CD4-positive, alpha-beta T cell (primary cell): ENCODE results near the gene RCN1. TPM values are rescaled to one million over a fixed set of nuclear protein-coding genes. Genes with fewer than 3 reads are reported as not detected.

ENCODE experiments used
- ATAC-seq: fragments of 200-7000 bp; cut with Tn5 transposase; one replicate; pipeline ENCODE4 v1.10.0; 2022; ENCODE audit warnings: mild to moderate bottlenecking; ENCODE audit not compliant: poor library complexity
- CTCF ChIA-PET: fragments of 350-600 bp; sonication (Branson Sonifier 250); formaldehyde crosslinking; loops from one replicate; lab custom pipeline; 2021; ENCODE audit warnings: antibody characterized with exemption, inconsistent platforms; lab: Charles Lee
- POLR2A ChIA-PET: fragments of 350-600 bp; sonication (Branson Sonifier 250); formaldehyde crosslinking; loops from one replicate; lab custom pipeline; 2021; ENCODE audit warnings: antibody characterized with exemption, inconsistent platforms; lab: Charles Lee
- DNase-seq, 14 experiments: peaks; one replicate each; pipeline ENCODE4 v3.0.0-alpha.2; 2013 to 2020; ENCODE audit warnings: mixed read lengths in 2 of 14
- H3K27ac ChIP-seq, 2 donors: one replicate each; pipeline versions ENCODE4 v1.5.1 to v1.7.0; 2013; ENCODE audit warnings: low read length in 2 of 2, low read depth in 1 of 2, mild to moderate bottlenecking in 1 of 2
- H3K27me3 ChIP-seq, 2 experiments: 1 replicate in 1 of 2; 2 replicates in 1 of 2; pipeline versions ENCODE4 v1.6.1 to v1.7.0; 2013; ENCODE audit warnings: low read length in 2 of 2, control low read depth in 1 of 2, mild to moderate bottlenecking in 1 of 2, moderate library complexity in 1 of 2; ENCODE audit not compliant: insufficient read depth in 2 of 2, control insufficient read depth in 1 of 2
- H3K36me3 ChIP-seq: one replicate; pipeline ENCODE4 v1.6.1; 2013; ENCODE audit warnings: low read length, control low read depth; ENCODE audit not compliant: insufficient read depth
- H3K4me1 ChIP-seq: one replicate; pipeline ENCODE4 v1.6.1; 2013; ENCODE audit warnings: low read length, control low read depth; ENCODE audit not compliant: insufficient read depth
- H3K4me3 ChIP-seq: one replicate; pipeline ENCODE4 v1.5.1; 2013; ENCODE audit warnings: mild to moderate bottlenecking, low read length, moderate library complexity
- H3K9me3 ChIP-seq, 2 experiments: 1 replicate in 1 of 2; 2 replicates in 1 of 2; pipeline versions ENCODE4 v1.6.1 to v1.7.0; 2013; ENCODE audit warnings: low read length in 2 of 2, mild to moderate bottlenecking in 2 of 2, control low read depth in 1 of 2, moderate library complexity in 1 of 2; ENCODE audit not compliant: control insufficient read depth in 1 of 2, insufficient read depth in 1 of 2
- H3K27ac Mint-ChIP-seq: one replicate; pipeline ENCODE4 v1.8.0; 2020; ENCODE audit warnings: mixed read lengths
- H3K27me3 Mint-ChIP-seq: one replicate; pipeline ENCODE4 v1.8.0; 2021; ENCODE audit warnings: mixed read lengths
- H3K36me3 Mint-ChIP-seq: one replicate; pipeline ENCODE4 v1.8.0; 2021; ENCODE audit warnings: low read depth, mixed read lengths
- H3K4me1 Mint-ChIP-seq: one replicate; pipeline ENCODE4 v1.8.0; 2021; ENCODE audit warnings: low read depth, mixed read lengths
- H3K4me3 Mint-ChIP-seq: one replicate; pipeline ENCODE4 v1.8.0; 2020; ENCODE audit warnings: mild to moderate bottlenecking, mixed read lengths
- H3K9me3 Mint-ChIP-seq: one replicate; pipeline ENCODE4 v1.8.0; 2020; ENCODE audit warnings: mixed read lengths
- intact Hi-C, 2 experiments: fragments of 100-400 bp; cut with DNase I in 1 of 2; cut with micrococcal nuclease in 1 of 2; formaldehyde crosslinking; loops; one replicate each; pipeline versions ENCODE4 v1.15.1 to v1.9.0; 2023 to 2025; cut with DNase I, micrococcal nuclease
- total RNA-seq, 174 experiments: library from RNA in 2 of 174; stranded (reverse) in 2 of 174; gene quantifications; one replicate each; pipeline ENCODE4 v1.2.3 and lab custom pipeline; 2021 to 2026
- TF ChIP-seq, protein P1 (sequence below): fragments of 200-600 bp; IDR thresholded peaks from one replicate; pipeline ENCODE4 v1.8.0; 2022; ENCODE audit warnings: antibody characterized with exemption, mild to moderate bottlenecking

Gene RCN1
- total RNA-seq, 2 experiments from 2014 or later, result 7.4 to 9.1 TPM

DNA sequence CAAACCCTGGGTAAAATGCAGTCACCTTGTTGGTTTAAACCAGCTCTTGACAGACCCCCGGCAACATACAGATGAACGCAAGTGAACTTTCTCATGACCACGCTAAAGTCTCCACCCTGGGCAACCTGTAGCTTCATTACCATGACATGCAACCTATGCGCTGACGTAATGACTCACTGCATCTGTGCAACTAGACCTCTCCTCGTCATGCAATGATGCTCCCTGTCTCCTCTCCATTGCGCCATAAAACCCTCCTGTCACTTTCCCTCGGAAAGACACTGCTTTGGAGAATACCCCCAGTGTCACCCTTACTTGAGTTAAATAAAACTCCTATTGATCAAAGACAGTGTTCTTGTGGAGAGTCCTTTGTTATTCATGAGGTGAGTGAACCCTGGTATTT, 52.5 kb downstream of the RCN1 start:
- ATAC-seq (no peak), DNase-seq (no peak)
- Mint-ChIP-seq H3K4me3 (no peak overlapping the region), H3K27ac (no peak overlapping the region), H3K27me3 (peaks cover 23% of the 10 kb centered on the region), H3K9me3 (no peaks in the 10 kb centered on the region), H3K36me3 (no peaks in the 10 kb centered on the region), H3K4me1 (no peaks in the 10 kb centered on the region)
- ChIA-PET CTCF (no interaction called here), POLR2A (no interaction called here)
- Histone ChIP-seq H3K27me3 (peaks cover 0 to 11% of the 10 kb centered on the region in 2 experiments), H3K9me3 (no peaks in the 10 kb centered on the region), H3K4me1 (no peaks in the 10 kb centered on the region), H3K36me3 (no peaks in the 10 kb centered on the region), H3K4me3 (no peak overlapping the region), H3K27ac (no peak overlapping the region)
- intact Hi-C loops, result no loop called here
- TF ChIP-seq, protein P1, sequence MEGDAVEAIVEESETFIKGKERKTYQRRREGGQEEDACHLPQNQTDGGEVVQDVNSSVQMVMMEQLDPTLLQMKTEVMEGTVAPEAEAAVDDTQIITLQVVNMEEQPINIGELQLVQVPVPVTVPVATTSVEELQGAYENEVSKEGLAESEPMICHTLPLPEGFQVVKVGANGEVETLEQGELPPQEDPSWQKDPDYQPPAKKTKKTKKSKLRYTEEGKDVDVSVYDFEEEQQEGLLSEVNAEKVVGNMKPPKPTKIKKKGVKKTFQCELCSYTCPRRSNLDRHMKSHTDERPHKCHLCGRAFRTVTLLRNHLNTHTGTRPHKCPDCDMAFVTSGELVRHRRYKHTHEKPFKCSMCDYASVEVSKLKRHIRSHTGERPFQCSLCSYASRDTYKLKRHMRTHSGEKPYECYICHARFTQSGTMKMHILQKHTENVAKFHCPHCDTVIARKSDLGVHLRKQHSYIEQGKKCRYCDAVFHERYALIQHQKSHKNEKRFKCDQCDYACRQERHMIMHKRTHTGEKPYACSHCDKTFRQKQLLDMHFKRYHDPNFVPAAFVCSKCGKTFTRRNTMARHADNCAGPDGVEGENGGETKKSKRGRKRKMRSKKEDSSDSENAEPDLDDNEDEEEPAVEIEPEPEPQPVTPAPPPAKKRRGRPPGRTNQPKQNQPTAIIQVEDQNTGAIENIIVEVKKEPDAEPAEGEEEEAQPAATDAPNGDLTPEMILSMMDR, result no peak

- ATAC-seq (no peak), DNase-seq (no peak)
- H3K36me3 ChIP-seq, result no peaks in the 10 kb centered on the region
- no peak overlapping the region for H3K27ac Mint-ChIP-seq
- no peak overlapping the region for H3K4me3 Mint-ChIP-seq
- no peak overlapping the region for H3K27ac ChIP-seq
- no peaks in the 10 kb centered on the region for H3K36me3 Mint-ChIP-seq
- intact Hi-C loops, result no loop called here
- no peaks in the 10 kb centered on the region for H3K4me1 ChIP-seq
- H3K27me3 ChIP-seq, result peaks cover 0 to 11% of the 10 kb centered on the region in 2 experiments
- no peak overlapping the region for H3K4me3 ChIP-seq
- no peaks in the 10 kb centered on the region for H3K9me3 ChIP-seq
- no peaks in the 10 kb centered on the region for H3K4me1 Mint-ChIP-seq
- POLR2A ChIA-PET, result no interaction called here
- CTCF ChIA-PET, result no interaction called here
- no peaks in the 10 kb centered on the region for H3K9me3 Mint-ChIP-seq
- TF ChIP-seq, protein P1, result no peak
- H3K27me3 Mint-ChIP-seq, result peaks cover 34% of the 10 kb centered on the region
Measured at GRCh38 chr11:32145282-32145681, 54.4 kb downstream of the RCN1 start.

GRCh38 chr11:32148895-32149294, 58.0 kb downstream of the RCN1 start:
- ChIA-PET POLR2A (no interaction called here), CTCF (no interaction called here)
- TF ChIP-seq, protein P1, result no peak
- H3K4me3 ChIP-seq, result no peak overlapping the region
- H3K27ac ChIP-seq, result no peak overlapping the region
- H3K4me3 Mint-ChIP-seq, result no peak overlapping the region
- H3K4me1 Mint-ChIP-seq, result no peaks in the 10 kb centered on the region
- DNase-seq (no peak), ATAC-seq (no peak)
- H3K27me3 ChIP-seq, result peaks cover 0 to 22% of the 10 kb centered on the region in 2 experiments
- H3K27me3 Mint-ChIP-seq, result peaks cover 55% of the 10 kb centered on the region
- H3K4me1 ChIP-seq, result no peaks in the 10 kb centered on the region
- no peaks in the 10 kb centered on the region for H3K9me3 ChIP-seq
- no peaks in the 10 kb centered on the region for H3K36me3 ChIP-seq
- no peak overlapping the region for H3K27ac Mint-ChIP-seq
- no peaks in the 10 kb centered on the region for H3K36me3 Mint-ChIP-seq
- intact Hi-C loops, result no loop called here
- H3K9me3 Mint-ChIP-seq, result no peaks in the 10 kb centered on the region
